LoVo (cell line): Measurements from ENCODE around the gene PTGFRN.

Experiments used
- DNase-seq: peaks from one replicate; pipeline ENCODE4 v3.0.0-alpha.2; 2016; ENCODE audit warnings: low spot score

The PTGFRN gene

DNA sequence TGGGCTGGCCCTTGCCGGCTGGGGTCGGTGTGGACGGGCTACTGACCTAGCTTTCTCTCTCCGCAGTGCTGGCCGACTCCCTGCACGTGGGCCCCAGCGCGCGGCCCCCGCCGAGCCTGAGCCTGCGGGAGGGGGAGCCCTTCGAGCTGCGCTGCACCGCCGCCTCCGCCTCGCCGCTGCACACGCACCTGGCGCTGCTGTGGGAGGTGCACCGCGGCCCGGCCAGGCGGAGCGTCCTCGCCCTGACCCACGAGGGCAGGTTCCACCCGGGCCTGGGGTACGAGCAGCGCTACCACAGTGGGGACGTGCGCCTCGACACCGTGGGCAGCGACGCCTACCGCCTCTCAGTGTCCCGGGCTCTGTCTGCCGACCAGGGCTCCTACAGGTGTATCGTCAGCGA lies 34.9 kb downstream of the PTGFRN start:
- DNase-seq, result no peak

DNA sequence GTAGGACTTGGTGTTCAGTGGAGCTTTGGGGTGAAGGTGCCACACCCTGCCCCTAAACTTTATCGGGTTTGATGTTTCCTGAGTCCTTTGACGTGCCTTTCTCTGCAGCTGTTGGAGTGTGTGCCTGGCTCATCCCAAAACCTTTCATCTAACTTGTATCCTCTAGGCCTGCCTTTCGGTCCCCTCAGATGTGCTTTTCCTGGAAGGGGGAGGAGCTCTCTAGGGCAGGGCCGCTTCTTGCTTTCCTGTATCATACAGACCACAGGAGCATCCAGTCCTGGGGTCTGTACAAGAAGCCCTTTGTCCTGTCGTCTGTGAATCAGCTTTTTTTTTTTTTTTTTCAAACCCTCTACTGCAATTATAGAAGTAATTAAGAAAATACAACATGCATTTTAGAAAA lies 35.7 kb downstream of the PTGFRN start:
- DNase-seq, result no peak

GRCh38 chr1:116945996-116946395 lies 36.3 kb downstream of the PTGFRN start:
- DNase-seq, result no peak

DNA sequence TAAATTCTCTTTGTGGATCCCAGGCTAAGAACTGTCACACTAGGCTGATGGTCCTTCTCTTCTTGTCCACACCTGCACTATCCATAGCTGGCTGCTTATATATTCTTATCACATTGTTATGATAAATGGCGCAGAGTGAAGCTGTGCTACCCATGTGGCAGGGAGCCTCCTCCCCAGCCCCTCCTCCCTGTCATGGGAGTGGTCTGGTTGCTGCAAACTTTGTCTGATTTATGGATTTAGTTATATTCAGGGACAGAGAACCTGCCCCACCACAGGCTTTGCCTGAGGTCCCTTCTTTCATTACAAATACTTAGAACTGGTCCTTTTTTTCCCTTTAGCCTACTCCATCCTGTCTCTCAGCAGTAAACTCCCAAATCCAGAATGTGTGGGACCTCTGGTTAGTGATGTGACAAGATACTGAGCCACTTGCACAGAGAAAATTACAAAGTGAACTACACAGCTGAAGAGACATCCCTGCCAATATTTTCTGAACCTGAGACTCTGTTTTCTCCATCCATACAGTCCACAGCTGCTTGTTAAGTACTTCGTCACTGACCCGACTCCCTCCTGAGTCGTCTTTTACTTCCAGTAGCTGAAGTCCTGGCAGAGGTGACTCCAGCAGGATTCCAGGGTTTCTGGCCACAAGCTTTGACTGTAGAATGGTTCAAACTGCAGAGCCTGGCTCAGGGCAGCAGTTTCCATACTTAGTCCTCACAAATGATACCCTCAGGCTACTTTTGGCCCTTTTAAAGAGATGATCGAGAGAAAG lies 37.6 kb downstream of the PTGFRN start:
- DNase-seq, result no peak

GRCh38 chr1:116948046-116948445 lies 38.3 kb downstream of the PTGFRN start:
- DNase-seq, result no peak

DNA sequence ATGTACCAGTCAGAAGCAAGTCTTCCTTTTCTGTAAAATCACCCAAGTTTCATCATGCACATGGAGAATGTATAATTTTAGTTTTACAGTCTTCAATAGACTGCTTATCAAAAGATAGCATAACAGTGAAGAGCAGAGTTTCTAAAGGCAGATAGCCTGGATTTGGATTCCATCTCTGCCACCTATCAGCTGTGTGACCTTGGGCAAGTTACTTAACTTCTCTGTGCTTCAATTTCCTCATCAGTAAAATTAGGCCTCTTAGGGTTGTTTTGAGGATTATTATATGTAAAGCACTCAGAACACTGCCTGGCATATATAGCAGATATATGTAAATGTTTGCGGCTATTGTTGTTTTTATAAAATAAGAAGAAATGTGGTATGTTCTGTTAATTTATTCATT lies 38.9 kb downstream of the PTGFRN start:
- DNase-seq, result no peak

DNA sequence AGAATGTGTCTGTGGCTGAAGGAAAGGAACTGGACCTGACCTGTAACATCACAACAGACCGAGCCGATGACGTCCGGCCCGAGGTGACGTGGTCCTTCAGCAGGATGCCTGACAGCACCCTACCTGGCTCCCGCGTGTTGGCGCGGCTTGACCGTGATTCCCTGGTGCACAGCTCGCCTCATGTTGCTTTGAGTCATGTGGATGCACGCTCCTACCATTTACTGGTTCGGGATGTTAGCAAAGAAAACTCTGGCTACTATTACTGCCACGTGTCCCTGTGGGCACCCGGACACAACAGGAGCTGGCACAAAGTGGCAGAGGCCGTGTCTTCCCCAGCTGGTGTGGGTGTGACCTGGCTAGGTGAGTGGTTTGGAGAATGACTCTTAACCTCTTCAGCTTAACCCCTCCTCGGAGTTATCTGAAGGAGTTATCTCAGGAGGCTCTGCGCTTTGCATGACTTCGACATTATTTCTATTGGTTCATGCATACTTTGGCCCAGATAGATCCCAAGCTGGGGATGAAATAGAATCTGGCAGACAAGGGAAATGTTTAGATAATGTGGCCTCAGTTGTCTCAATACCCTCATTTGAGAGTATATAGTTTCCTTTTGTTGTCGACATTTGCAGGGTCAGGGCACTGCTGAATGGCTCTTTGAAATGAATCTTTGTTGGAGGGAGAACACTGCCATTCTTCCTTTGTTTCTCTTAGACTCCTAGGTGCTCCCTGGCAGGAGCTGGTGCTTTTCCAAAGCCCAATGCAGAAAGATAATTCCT lies 39.7 kb downstream of the PTGFRN start:
- no peak for DNase-seq

GRCh38 chr1:116950517-116951199 lies 40.9 kb downstream of the PTGFRN start:
- DNase-seq, result no peak

- DNase-seq, result no peak
Observed at GRCh38 chr1:116951200-116951935, 41.7 kb downstream of the PTGFRN start.

GRCh38 chr1:116952738-116953275 lies 43.1 kb downstream of the PTGFRN start:
- DNase-seq, result no peak

DNA sequence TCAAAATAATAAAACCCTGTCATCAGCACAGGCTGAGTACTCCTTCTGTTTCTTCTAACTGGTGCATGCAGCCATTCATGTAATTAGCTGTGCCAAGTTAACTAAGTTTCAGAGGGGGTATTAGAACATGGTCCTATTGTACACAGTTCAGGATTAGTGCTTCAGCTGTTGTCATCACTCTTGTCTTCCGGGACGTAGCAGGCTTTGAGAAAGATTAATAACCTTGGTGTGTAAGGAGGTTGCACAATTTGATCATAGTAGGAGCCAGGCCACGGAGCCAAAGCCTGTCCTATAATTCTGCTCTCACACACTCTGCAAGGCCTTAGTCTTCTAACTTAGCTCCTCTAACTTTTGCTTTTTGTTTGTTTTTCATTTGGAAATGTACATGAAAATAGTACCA lies 44.7 kb downstream of the PTGFRN start:
- DNase-seq, result no peak

DNA sequence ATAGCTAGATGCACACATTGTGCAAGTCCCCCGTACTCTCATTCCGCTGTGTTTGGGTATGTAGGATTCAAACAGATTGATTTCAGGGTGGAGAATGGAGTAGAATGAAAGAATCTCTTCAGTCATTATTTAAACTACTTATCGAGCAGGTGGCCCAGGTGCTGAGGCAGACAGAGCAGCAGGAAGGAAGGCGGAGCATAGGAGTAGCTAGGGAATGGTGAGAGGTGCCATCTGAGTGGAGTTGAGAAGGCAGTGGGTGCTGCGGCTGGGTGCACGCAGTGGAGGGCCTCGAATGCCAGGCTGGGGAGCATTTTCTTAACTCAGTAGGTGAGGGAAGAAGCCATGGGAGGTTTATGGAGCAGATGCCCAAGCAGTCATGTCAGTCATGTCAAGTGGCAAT lies 46.7 kb downstream of the PTGFRN start:
- no peak for DNase-seq

GRCh38 chr1:116957646-116958045 lies 47.9 kb downstream of the PTGFRN start:
- DNase-seq, result no peak

DNA sequence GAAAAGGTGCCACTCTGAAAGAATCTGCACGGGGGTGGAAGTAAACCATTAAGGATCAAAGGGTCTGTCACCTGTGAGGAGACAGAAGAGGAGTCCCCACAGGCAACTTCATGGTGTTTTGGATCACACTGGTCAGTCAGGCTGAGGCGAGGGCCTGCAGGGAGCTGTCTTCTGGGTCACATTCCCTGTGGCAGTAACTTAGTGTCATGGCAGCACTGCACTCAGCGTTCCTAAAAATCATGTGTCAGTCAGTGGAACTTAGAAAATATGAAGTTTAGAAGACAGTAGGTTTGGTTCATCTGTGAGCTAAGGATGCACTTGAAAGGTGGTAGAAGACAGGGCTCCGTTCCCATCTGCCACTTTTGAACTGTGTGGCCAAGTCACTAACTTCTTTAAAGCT lies 48.4 kb downstream of the PTGFRN start:
- no peak for DNase-seq

- no peak for DNase-seq
Observed at GRCh38 chr1:116958977-116959376, 49.3 kb downstream of the PTGFRN start.

GRCh38 chr1:116961606-116962005 lies 51.9 kb downstream of the PTGFRN start:
- DNase-seq, result no peak

- no peak for DNase-seq
Observed at GRCh38 chr1:116962987-116963639, 53.4 kb downstream of the PTGFRN start.

DNA sequence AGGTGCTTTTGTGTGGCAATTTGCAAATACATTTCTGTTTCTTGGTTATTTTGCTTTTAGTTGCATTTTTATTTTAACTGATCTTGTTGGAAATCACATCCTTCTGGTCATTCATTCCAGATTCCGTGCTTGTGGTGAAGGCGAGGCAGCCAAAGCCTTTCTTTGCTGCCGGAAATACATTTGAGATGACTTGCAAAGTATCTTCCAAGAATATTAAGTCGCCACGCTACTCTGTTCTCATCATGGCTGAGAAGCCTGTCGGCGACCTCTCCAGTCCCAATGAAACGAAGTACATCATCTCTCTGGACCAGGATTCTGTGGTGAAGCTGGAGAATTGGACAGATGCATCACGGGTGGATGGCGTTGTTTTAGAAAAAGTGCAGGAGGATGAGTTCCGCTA lies 57.1 kb downstream of the PTGFRN start:
- DNase-seq, result no peak

- DNase-seq, result no peak
Observed at GRCh38 chr1:116968724-116969123, 59.0 kb downstream of the PTGFRN start.

DNA sequence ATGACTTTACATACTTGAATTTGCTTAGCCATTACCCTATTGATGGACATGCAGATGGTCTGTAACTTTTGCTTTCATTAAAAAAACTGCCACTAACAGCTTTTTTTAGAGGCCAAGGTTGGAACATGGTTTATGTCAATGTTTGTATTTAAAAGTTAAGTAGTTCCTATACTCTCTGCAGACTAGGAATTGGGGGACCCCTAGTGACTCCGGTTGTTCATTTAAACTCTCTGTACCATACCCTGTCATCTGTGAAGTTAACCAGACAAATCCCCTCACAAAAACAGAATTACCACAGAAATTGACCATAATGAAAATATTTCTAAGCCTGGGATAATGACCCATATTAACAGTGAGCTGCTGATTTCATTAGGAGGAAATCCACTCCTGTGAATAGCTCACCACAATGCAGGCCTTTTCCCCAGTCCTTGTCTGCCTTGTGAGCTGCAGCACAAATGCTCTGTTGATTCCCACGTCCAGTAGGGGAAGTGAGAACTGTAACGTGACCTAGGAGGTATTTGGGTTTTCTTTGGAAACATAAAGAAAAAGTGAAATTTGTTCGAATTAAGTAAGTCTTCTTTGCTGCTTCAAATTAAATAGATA lies 61.6 kb downstream of the PTGFRN start:
- DNase-seq, result no peak
